Transverse colon (tissue), 3 donors: ENCODE data around the gene UGT3A2.

Experiments used
- CTCF ChIP-seq, 5 experiments: fragments of 200-600 bp in 3 of 5; fragments of 450-650 bp in 2 of 5; sonication (generic) in 3 of 5; IDR thresholded peaks; 1 replicate in 2 of 5; 2 replicates in 3 of 5; pipeline ENCODE4 v1.5.1; 2016 to 2017; ENCODE audit warnings: antibody characterized with exemption in 5 of 5, inconsistent platforms in 3 of 5, mild to moderate bottlenecking in 2 of 5, moderate library complexity in 1 of 5
- POLR2A ChIP-seq: fragments of 450-650 bp; IDR thresholded peaks from one replicate; pipeline ENCODE4 v1.6.1; 2016; ENCODE audit warnings: antibody characterized with exemption, mild to moderate bottlenecking, moderate library complexity

GRCh38 chr5:36047384-36048160, 19.1 kb downstream of the UGT3A2 start:
- no peak for TF ChIP-seq CTCF (IDR thresholded peaks at IDR 0.05)
- TF ChIP-seq POLR2A: no peak
